GM18867 (cell line): ENCODE data around the gene TMCC3.

ENCODE experiments used
- ATAC-seq: cut with Tn5 transposase; IDR thresholded peaks from one replicate; pipeline ENCODE4 v1.9.1; 2021; ENCODE audit warnings: mild to moderate bottlenecking, moderate library complexity; ENCODE audit not compliant: unreplicated experiment

Gene TMCC3

GRCh38 chr12:94536040-94536965 lies 114.1 kb downstream of the TMCC3 start:
- no peak for ATAC-seq

GRCh38 chr12:94535510-94535921 lies 114.8 kb downstream of the TMCC3 start:
- no peak for ATAC-seq

GRCh38 chr12:94534774-94535509 lies 115.4 kb downstream of the TMCC3 start:
- ATAC-seq, result no peak

- ATAC-seq, result no peak
Observed at GRCh38 chr12:94534278-94534677, 116.1 kb downstream of the TMCC3 start.

GRCh38 chr12:94532490-94533422 lies 117.6 kb downstream of the TMCC3 start:
- peak; percentile 58 for ATAC-seq

GRCh38 chr12:94531196-94531720 lies 119.1 kb downstream of the TMCC3 start:
- no peak for ATAC-seq

- peak; percentile 51 for ATAC-seq
Observed at GRCh38 chr12:94525951-94526350, 124.4 kb downstream of the TMCC3 start.
